NCI-H2081 (cell line): ENCODE measurements around the gene NEDD4L.
A peak's percentile ranks its signal among the peaks of the same experiment; 100 is the strongest.

Source experiments
- DNase-seq, 2 experiments: peaks; one replicate each; lab custom pipeline; 2025; lab: John Stamatoyannopoulos, UW

NEDD4L gene

DNA sequence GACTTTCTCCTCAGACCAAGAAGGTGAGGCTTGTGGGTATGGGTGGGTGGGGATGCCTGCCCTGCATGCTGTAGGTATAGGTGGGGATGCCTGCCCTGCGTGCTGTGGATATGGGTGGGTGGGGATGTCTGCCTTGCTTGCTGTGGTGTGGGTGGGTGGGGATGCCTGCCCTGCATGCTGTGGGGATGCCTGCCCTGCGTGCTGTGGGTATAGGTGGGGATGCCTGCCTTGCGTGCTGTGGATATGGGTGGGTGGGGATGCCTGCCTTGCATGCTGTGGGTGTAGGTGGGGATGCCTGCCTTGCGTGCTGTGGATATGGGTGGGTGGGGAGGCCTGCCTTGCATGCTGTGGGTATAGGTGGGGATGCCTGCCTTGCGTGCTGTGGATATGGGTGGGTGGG, 278.4 kb downstream of the NEDD4L start:
- DNase-seq = no peak

DNA sequence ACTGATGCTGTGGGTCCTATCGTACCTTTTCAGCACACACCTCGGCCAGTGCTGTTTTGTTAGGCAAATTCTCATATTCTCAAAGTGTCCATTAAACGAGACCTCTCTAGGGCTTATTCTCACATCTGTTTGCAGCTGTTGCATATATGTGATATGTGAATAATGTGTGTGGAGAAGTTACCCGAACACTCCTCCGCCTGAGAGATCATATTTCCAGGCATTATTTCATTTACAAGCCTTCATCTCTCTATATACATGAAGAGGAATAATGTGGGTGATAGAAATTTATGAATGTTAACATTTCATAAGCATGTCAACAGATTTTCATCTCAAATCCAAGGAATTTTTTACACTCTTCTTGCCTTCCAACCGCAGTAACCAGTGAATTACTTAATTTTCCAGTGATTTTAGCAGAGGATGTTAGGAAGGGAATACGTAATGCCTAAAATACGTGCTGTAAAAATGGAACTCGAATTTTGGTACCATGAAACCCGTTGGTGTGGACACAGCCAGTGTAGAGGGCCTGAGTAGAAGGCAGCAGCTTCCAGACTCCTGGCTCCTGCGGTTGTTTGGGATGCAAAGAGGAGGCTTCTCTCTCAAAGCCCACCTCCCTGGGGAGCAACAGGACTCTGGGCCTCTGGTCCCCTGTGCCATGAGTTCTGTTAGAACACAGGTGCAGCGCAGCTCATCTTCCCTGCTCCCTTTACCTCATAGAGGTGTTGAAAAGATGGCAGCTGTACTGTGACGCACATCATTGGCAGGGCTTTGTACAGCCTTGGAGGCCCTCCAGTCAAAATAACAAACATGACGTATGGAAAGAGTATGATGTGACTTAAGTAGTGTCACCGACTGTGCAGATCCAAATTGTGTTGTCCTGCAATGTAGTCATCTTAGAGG, 280.1 kb downstream of the NEDD4L start:
- DNase-seq = no peak

DNA sequence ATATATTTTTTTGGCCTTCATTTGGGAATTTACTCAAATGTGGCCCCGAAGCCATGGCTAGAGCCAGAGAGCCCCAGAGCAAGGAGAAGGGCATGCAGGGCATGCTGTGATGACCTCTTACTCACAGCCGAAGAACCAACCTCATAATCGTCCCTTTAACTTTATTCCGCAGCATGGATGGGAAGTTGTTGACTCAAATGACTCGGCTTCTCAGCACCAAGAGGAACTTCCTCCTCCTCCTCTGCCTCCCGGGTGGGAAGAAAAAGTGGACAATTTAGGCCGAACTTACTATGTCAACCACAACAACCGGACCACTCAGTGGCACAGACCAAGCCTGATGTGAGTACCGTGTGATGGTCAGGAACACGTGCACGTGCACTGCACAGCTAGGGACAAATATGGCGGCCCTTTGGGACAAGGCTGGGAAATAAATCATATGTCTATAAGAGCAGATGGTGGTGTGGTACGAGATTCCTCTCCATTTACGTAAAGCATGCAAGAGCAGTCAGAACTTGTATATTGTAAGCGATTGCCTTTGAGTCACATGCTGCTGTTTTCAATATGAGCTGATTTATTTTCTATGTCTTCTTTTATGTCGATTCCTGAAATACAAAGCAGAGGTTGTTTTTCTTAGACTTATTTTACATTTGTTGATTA, 280.9 kb downstream of the NEDD4L start:
- DNase-seq = no peak

DNA sequence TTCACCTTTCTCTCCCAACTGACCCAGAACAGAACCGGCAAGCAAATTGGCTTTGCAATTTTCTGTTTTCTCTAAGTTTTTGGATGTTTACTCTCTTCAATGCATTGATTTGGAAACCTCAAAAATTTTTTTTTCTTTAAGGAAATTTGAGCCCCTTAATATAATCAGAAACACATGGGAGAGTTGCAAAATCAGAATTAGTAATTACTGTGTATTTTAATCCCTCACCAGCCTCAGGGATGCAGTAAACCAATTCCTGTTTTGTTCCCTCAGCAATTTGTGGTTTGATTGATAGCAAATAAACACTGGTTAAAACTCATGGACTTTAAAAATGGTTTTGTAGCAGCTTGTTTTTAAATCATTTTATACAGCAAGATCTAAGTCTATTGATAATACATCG, 281.5 kb downstream of the NEDD4L start:
- DNase-seq = no peak

DNA sequence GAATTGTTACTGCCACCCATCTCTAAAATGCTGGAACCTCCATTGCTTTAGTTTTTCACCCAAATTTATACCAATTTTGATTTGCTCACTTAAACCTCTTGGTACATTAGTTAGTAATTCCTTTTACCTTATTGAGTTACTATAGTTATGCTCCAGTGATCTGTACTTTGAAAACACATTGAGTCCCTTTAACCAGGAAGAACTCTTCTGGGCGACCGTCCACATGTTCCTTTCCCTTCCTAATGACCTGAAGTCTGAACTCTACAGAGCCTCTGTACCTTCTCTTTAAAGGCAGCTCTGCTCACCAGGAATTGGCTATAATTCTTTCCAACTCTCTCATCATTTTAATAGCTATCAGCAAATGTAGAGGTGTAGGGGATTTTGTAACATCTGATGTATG, 290.0 kb downstream of the NEDD4L start:
- no peak for DNase-seq

DNA sequence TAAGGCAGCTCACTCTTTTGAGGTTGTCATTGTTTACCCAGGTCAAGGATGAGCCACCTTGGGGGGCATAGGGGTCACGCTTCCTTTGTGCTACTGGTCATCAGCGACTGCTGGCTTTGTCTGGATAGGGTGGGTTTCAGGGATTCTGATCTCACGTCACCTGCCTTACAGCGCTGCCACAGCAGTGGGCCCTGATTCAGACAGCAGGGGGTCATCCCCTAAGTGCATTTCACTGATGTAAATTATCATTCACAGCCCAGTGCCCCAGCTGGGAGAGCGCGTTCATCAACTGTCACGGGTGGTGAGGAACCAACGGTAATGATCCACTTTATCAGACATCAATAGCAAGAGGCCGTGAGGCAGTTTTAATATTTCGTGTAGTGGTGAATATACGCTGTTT, 291.2 kb downstream of the NEDD4L start:
- DNase-seq = peak in 1 of 2 experiments; percentile 38

DNA sequence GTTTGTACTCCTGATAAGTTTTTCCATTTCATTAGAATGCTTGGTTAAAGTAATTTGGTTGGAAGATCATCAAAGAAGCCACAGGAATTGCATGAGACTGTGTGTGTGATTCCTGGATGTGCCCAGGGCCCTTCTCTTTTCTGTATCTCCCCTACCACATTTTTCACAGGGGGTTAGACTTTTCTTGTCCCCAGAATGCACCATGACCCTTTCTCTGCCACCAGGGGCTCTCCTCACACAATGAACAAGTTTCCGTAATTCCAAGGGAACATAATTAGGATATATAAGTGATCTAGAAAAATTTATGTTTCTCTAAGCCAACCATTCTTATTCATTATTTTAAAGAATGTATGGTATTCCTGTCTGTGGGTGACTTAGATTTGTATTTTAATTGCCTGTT, 291.8 kb downstream of the NEDD4L start:
- DNase-seq = no peak

DNA sequence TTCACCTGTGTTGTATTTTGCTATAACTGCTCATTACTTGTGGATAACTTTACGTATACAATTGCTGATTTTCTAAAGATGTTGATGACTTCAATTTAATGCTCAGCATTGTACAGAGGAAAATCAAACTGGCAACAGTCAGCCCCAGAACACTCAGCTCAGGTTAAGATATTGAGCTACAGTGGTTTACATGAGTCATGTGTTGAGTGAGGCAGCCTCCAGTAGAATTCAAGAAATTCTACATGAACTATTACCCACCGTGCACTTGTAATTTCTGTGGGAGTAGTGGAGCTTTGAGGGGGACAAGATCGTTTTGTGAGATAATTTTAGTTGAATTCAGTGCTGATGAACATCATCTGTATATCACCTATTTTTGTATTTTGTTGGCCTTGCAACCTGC, 292.6 kb downstream of the NEDD4L start:
- DNase-seq = no peak

DNA sequence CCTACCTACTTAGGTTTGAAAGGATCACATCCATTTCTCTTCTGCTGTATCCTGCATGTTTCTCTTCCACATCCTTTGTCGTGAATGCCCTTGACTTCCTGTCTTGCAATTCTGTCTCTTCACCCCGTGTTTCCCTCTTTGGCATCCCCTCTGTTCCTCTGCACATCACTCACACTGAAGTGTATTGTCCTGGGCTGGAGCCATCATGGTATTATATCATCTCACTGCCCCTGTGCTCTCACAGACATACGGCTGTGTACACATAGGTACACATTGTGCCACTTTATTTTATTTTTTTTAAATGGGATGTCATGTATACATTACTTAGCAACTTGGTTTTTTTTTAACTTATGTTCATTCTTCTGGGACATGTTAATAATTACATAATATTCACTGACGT, 293.3 kb downstream of the NEDD4L start:
- no peak for DNase-seq

DNA sequence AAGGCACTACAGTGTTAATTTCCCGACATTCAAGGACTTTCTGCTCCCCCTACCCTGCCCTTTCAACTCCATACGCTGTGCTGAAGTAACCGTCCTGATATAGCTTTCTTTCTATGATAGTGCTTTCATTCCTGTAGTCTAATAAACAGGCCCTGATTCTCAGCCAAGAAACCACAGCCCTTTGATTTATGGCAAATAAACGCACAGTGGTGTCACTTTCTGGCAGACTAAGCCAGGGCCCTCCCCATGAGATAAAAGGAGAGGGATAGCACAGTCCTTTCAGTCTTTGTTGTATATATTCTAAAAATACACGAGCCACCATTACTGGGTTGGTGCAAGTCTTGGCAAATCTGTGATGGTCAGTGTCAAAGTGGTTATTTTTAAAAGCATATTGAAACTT, 293.7 kb downstream of the NEDD4L start:
- peak in 1 of 2 experiments; percentile 3 for DNase-seq

DNA sequence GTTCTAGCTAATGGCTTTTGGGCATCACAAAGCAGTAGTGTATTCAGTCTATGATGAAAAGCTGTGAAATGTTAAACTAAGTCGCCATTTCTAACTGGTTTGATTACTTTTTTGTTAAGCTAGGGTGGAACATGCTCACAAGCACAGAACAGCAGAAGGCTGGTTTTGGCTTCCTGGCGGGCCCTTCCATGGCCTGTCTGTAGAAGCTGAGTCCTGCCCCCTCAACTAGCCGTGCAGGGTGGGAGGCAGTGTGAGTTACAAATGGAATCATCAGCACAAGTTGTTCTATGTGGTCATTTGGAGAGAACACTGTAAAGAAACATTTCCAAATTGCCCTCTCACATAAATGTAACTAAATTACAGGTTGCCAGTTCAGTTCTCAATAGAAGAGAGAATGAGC, 294.1 kb downstream of the NEDD4L start:
- DNase-seq = no peak

DNA sequence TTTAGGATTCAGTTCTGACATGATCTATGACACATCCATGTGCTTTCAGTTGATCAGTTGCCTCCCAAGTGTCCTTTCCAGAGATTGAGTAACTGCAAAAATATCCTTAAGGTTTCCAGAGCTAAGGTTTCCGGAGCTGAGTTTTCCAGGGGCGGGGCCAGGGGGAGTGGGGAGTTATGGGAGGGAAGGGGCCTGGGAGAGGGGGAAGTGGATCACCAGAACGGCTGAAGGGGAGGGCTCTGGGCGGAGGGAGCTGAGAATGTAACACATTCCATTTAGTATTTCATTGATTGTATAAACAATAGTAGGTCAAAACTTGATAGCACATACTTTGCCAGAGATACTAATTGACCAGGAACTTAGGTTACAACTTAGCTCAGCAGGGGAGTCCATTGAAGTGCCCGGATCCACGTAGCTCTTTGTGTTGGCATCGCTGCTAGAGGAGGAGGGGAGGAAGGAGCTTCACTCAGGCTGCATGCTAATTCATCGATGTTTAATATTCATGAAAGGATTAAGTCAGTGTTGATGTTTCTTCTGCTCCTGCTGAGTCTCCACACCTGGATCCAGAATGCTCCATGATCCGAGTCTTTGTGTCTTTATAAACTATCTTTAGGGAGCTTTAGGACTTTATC, 295.1 kb downstream of the NEDD4L start:
- DNase-seq = no peak

DNA sequence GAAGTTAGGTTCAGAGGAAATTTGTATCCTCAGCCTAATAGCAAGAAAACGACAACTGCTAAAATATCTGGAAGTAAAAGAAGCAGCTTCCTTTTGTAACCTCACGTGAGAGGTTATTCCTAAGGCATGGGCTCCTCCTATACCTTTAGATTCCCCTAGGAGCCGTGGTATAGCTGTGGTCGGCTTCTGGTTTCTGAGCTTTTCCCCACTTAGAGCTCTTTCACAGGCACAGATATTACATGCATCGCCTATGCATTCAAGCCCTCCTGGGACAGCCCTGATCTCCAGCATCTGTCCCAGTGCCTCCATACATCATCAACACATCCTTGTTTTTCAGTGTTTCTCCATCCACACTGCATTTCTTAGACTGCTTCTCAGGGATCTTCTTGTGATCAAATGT, 295.9 kb downstream of the NEDD4L start:
- no peak for DNase-seq

DNA sequence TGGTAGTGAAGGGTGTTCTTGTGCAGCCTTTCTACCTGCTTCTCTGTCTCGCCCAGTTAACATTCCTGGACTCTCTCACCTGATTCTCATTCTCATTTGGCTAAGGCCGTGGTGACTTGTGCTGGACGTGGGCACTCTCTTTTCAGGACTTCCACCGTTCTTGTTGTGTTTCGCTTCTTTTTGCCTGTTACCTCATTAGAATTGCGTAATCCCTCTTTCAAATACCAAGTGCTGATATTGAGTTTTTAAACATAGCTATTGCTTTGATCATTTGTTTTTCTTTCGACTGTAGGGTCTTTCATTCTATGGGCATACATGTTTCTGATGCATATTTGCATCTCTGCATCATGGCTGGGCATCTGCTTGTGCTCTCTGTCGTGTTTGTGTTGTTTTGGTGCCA, 297.9 kb downstream of the NEDD4L start:
- DNase-seq = no peak

DNA sequence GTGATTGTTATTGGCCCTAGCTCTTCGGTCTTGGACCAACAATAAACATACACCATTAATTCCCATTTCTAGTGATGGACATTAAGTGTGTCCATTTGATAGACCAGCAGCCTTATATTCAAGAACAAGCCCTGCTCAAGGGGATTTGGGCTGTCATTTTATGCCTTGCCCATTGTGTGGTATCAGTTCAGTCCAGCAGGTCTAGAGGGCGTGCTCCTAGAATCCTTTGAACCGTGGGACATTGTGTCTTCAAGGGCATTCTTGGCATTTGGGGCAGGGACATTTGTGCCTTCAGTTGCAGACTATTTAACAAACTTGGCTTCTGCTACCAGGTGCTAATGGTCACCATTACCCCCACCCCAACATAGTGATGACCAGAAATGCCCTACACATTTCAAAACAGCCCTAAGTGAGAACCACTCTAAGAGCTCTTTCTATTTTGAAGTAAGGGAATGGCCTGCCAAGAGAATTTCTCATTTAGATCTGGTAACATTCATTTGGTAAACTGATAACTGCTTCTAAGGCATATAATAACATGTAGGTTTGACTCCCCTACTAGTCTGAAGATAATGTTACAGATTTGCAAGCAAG, 300.1 kb downstream of the NEDD4L start:
- no peak for DNase-seq

DNA sequence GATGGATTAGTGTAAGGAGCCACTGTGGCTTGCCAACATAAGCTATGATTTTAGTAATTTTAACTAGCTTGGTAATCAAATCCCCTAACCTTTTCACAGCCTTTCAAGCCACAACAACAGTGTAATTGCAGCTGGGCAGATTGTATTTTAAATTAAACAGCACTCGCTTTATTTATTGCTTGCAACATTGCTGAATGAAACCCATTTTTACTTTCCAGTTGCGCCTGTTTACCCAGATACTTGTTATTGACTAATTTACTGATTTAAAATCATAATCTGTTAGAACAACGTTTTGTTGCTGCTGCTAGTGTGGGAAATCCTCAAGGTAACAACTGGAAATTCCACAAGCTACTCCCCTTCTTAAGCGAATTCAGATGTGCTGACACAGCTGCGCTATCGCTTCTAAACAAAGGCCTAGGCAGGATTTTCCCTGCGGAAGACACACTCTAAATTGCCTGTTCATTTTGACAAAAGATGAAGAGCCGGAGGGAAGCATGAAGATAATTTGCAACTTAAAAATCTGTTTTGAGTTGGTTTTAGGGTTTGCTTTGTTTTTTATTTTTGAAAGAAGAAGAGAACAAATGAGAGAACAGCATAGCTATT, 300.9 kb downstream of the NEDD4L start:
- peak in 1 of 2 experiments; percentile 46 for DNase-seq

DNA sequence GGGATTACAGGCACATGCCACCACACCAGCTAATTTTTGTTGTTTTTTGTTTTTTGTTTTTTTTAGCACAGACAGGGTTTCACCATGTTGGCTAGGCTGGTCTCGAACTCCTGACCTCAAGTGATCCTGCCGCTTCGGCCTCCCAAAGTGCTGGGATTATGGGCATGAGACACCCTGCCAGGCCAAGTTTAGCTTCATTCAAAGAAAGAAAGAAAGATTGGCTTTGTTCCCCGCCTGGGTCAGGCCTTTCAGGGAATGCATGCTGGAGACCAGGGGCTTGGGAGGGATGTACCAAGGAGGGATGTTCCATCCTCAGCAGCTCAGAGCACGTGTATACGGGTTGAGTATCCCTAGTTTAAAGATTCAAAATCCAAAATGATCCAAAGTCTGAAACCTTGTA, 301.8 kb downstream of the NEDD4L start:
- DNase-seq = no peak

DNA sequence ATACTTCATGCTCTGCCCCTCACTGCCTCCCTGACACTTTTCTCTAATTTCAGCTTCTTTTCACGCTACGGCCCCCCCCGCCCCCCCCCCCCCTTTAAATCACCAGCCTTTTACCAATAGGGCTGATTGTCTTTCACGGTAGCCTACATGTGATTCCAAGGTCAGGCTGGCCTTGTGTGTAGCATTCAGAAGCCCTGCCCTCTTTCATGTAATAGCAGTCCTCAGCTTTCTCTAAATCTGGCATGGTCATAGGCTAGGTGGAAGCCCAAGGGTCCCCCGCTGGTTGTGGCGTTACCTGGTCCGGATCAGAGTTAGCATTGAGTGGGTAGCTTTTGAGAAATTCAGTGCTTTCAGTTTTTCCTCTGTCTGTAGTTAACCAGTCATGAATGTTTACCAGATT, 303.1 kb downstream of the NEDD4L start:
- no peak for DNase-seq

DNA sequence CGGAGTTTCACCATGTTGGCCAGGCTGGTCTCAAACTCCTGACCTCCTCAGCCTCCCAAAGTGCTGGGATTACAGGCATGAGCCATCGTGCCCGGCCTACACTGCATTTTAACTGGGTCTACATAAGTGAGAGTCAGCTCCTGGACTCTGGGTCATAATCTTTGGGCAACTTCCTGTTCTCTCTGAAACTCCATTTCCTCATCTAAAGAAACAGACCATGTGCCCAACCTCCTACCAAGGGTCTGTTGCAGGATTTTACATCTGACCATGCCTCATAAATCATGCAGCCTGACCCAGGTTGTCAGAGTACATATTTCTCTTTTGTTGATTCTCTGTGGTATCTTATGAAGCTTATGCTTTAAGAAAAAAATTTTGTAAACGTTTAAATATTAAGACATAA, 304.5 kb downstream of the NEDD4L start:
- no peak for DNase-seq

DNA sequence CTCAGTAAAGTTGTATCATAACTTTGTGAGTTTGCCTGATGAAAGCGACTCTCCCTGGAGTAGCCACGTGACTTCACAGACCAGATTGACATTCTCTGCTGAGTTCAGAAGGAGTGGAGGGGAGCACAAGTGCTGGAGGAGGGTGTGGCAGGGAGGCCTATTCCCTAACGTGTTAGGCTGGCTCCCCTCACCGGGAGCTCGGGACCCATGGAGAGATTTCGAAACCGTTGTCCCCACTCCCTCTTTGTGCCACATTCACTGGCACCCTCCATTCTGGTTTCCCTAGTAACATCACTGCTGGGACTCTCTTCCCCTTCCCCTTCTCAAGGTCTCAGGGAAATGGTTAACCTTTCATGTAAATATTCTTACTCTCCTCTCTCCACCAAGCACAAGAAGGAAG, 304.9 kb downstream of the NEDD4L start:
- no peak for DNase-seq

DNA sequence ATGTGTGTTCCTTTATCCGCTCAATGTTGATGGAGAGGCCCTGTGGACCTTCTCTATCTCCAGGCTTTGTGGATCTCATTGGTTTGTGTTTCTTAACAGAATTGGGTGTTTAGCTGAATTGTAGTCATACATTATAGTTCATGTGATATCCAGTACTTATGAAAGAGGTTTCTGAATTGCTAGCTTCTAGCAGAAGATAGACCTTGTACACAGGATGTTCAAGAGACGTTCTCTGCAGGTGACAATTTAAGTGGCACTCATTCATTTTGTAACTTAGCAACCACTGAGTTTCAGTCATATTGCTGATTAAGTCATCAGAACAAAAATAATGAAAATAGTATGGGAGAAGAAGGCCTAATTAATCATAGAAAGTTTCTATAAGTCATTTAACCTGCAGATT, 305.6 kb downstream of the NEDD4L start:
- DNase-seq = peak in 1 of 2 experiments; percentile 29

DNA sequence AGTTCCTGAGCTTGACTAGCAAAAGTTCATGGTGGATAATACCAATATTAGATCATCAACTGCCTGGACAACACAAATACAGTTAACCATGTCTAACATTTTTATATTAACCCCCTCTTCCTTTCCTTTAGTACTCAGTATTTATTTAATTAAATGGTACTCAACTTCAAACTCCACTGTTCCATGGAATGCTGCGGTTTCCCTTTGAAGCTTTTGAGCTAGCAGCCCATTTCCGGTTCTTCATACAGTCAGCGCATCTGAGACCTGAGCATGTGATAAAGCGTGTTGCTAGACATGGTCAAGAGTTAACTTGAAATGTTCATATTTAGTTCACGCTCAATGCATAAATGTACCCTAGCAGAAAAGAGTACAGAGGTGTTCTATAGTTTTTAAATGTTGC, 306.5 kb downstream of the NEDD4L start:
- DNase-seq = no peak
